OCI-LY7 (cell line): ENCODE data around the gene GPALPP1.
"Not testable (repeated sequence)": the region's sequence is repeated elsewhere in the genome, so short reads cannot be mapped to it uniquely, and the experiment has no call there.

Experiments
- EZH2phosphoT487 ChIP-seq: fragments of 200-600 bp; sonication (generic); IDR thresholded peaks from 2 replicates; pipeline ENCODE4 v1.6.1; 2018; ENCODE audit warnings: low read depth, borderline replicate concordance, mild to moderate bottlenecking, mixed run types, antibody characterized with exemption, low read length, moderate library complexity, mixed read lengths
- TF ChIP-seq, protein P1 (sequence below): fragments of 200-600 bp; sonication (generic); conservative IDR thresholded peaks from 2 replicates; pipeline ENCODE4 v1.5.1; 2014; ENCODE audit warnings: mild to moderate bottlenecking, antibody characterized with exemption, low read length, moderate library complexity, mixed read lengths

DNA sequence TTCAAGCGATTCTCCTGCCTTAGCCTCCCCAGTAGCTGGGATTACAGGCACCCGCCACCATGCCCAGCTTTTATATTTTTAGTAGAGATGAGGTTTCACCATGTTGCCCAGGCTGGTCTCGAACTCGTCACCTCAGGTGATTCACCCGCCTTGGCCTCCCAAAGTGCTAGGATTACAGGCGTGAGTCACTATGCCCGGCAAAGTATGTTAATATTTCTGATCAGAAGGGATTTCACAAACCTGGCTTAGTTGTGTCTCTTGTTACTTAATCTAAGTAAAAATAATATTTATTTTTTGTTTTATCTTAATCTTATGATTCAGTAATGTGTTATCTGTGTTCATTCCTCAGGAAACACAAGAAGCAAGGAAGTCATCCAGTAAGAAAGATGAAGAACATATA lies 30.6 kb downstream of the GPALPP1 start:
- TF ChIP-seq, protein P1, sequence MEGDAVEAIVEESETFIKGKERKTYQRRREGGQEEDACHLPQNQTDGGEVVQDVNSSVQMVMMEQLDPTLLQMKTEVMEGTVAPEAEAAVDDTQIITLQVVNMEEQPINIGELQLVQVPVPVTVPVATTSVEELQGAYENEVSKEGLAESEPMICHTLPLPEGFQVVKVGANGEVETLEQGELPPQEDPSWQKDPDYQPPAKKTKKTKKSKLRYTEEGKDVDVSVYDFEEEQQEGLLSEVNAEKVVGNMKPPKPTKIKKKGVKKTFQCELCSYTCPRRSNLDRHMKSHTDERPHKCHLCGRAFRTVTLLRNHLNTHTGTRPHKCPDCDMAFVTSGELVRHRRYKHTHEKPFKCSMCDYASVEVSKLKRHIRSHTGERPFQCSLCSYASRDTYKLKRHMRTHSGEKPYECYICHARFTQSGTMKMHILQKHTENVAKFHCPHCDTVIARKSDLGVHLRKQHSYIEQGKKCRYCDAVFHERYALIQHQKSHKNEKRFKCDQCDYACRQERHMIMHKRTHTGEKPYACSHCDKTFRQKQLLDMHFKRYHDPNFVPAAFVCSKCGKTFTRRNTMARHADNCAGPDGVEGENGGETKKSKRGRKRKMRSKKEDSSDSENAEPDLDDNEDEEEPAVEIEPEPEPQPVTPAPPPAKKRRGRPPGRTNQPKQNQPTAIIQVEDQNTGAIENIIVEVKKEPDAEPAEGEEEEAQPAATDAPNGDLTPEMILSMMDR = not testable (repeated sequence)
- not testable (repeated sequence) for TF ChIP-seq EZH2phosphoT487
